Endothelial cell of umbilical vein (primary cell): Measurements from ENCODE around the gene HNRNPLL. TPM values are rescaled to one million over a fixed set of nuclear protein-coding genes. Genes with fewer than 3 reads are reported as not detected.

Source experiments
- BruUV-seq: library from RNA; stranded (reverse); fragments of 400-500 nt; replicated peaks from 2 replicates; lab custom pipeline; 2021; lab: Mats Ljungman, UMichigan
- CTCF ChIA-PET: fragments of 300-600, 350-600 bp; sonication (Branson Sonifier 250); formaldehyde crosslinking; loops from one replicate; lab custom pipeline; 2021; ENCODE audit warnings: antibody characterized with exemption, inconsistent platforms; lab: Charles Lee
- POLR2A ChIA-PET: fragments of 300-600, 350-600 bp; sonication (Branson Sonifier 250); formaldehyde crosslinking; loops from one replicate; lab custom pipeline; 2021; ENCODE audit warnings: antibody characterized with exemption, inconsistent platforms; lab: Charles Lee
- DNase-seq: peaks from one replicate; pipeline ENCODE4 v3.0.0-alpha.2; 2011; ENCODE audit warnings: low read depth, low spot score
- FAIRE-seq: peaks from 2 replicates; lab custom pipeline; 2011; peaks lifted over from hg19 to GRCh38; lab: Jason Lieb, UNC
- H2AFZ ChIP-seq: 2 replicates; pipeline ENCODE4 v1.6.0; 2012; ENCODE audit warnings: low read depth, low read length, control low read depth, inconsistent platforms
- H3K27ac ChIP-seq: 2 replicates; pipeline ENCODE4 v1.5.1; 2011; ENCODE audit warnings: low read depth, mild to moderate bottlenecking, control low read depth, low read length, moderate library complexity; ENCODE audit not compliant: insufficient read depth
- H3K27me3 ChIP-seq, 2 experiments: 2 replicates each; pipeline versions ENCODE4 v1.6.0 to v1.6.1; 2011; ENCODE audit warnings: low read length in 2 of 2, mixed read lengths in 1 of 2; ENCODE audit not compliant: control insufficient read depth in 2 of 2, insufficient read depth in 2 of 2
- H3K36me3 ChIP-seq, 2 experiments: 2 replicates in 1 of 2; 3 replicates in 1 of 2; pipeline ENCODE4 v1.5.1; 2011; ENCODE audit warnings: low read length in 2 of 2, mild to moderate bottlenecking in 1 of 2, moderate library complexity in 1 of 2; ENCODE audit not compliant: control insufficient read depth in 2 of 2, insufficient read depth in 2 of 2; ENCODE audit errors: extremely low read depth in 1 of 2
- H3K4me1 ChIP-seq: 3 replicates; pipeline ENCODE4 v1.5.1; 2011; ENCODE audit warnings: mild to moderate bottlenecking, low read length; ENCODE audit not compliant: control insufficient read depth, insufficient read depth; ENCODE audit errors: extremely low read depth
- H3K4me2 ChIP-seq: 2 replicates; pipeline ENCODE4 v1.6.1; 2011; ENCODE audit warnings: low read length, control low read depth, mixed read lengths; ENCODE audit not compliant: insufficient read depth
- H3K4me3 ChIP-seq, 3 experiments: fragments of 200-600 bp in 1 of 3; sonication (generic), shearing (Covaris generic) in 1 of 3; replicated peaks in 1 of 3; 2 replicates each; pipeline ENCODE4 v1.5.1; 2011 to 2016; ENCODE audit warnings: control low read depth in 3 of 3, low read length in 3 of 3, mild to moderate bottlenecking in 2 of 3, inconsistent platforms in 1 of 3, low read depth in 1 of 3, moderate library complexity in 1 of 3; ENCODE audit not compliant: insufficient read depth in 1 of 3
- H3K79me2 ChIP-seq: 2 replicates; pipeline ENCODE4 v1.6.0; 2012; ENCODE audit warnings: low read length, inconsistent platforms; ENCODE audit not compliant: control insufficient read depth, insufficient read depth
- H3K9ac ChIP-seq: replicated peaks from 2 replicates; pipeline ENCODE3; 2011; ENCODE audit warnings: low read length, control low read depth; ENCODE audit not compliant: insufficient read depth; ENCODE audit errors: extremely low read depth
- H3K9me1 ChIP-seq: replicated peaks from 3 replicates; pipeline ENCODE4 v1.6.0; 2011; ENCODE audit warnings: mild to moderate bottlenecking, low read length; ENCODE audit not compliant: control insufficient read depth, insufficient read depth; ENCODE audit errors: extremely low read depth
- H3K9me3 ChIP-seq: replicated peaks from 2 replicates; pipeline ENCODE4 v1.5.1; 2012; ENCODE audit warnings: low read length, inconsistent platforms; ENCODE audit not compliant: control insufficient read depth, insufficient read depth
- H4K20me1 ChIP-seq: replicated peaks from 2 replicates; pipeline ENCODE3; 2011; ENCODE audit warnings: mild to moderate bottlenecking, low read length; ENCODE audit not compliant: control insufficient read depth, insufficient read depth; ENCODE audit errors: extremely low read depth
- CTCF ChIP-seq, 2 donors: IDR thresholded peaks; 1 replicate in 1 of 2; 2 replicates in 1 of 2; pipeline ENCODE4 v1.5.1; 2011; ENCODE audit warnings: low read length in 2 of 2, mild to moderate bottlenecking in 2 of 2, moderate library complexity in 2 of 2, control low read depth in 1 of 2, inconsistent platforms in 1 of 2, low read depth in 1 of 2; ENCODE audit not compliant: insufficient read depth in 1 of 2; ENCODE audit errors: extremely low read depth in 1 of 2
- EZH2 ChIP-seq: IDR thresholded peaks from 2 replicates; pipeline ENCODE4 v1.6.1; 2012; ENCODE audit warnings: borderline replicate concordance, low read depth, mild to moderate bottlenecking, moderate library complexity, low read length, inconsistent platforms; ENCODE audit not compliant: severe bottlenecking
- FOS ChIP-seq: IDR thresholded peaks from 2 replicates; pipeline ENCODE4 v1.6.1; 2011; ENCODE audit warnings: mild to moderate bottlenecking, low read length, moderate library complexity, borderline replicate concordance; ENCODE audit not compliant: insufficient read depth
- GATA2 ChIP-seq: IDR thresholded peaks from 2 replicates; pipeline ENCODE4 v1.7.0; 2011; ENCODE audit warnings: low read depth, mild to moderate bottlenecking, moderate library complexity, mixed read lengths, low read length; ENCODE audit not compliant: insufficient read length, insufficient read depth
- JUN ChIP-seq: IDR thresholded peaks from 2 replicates; pipeline ENCODE4 v1.6.1; 2011; ENCODE audit warnings: borderline replicate concordance, low read depth; ENCODE audit not compliant: insufficient read length, insufficient read depth
- MAX ChIP-seq: IDR thresholded peaks from 2 replicates; pipeline ENCODE4 v1.6.1; 2011; ENCODE audit not compliant: insufficient read depth, insufficient read length
- MYC ChIP-seq: IDR thresholded peaks from one replicate; pipeline ENCODE4 v1.6.1; 2011; ENCODE audit warnings: mild to moderate bottlenecking, low read depth, low read length
- POLR2A ChIP-seq: IDR thresholded peaks from 2 replicates; pipeline ENCODE4 v1.6.1; 2012; ENCODE audit warnings: low read depth, mild to moderate bottlenecking, control low read depth, low read length
- POLR2AphosphoS5 ChIP-seq: IDR thresholded peaks from 2 replicates; pipeline ENCODE4 v1.6.1; 2012; ENCODE audit warnings: low read depth, mild to moderate bottlenecking, control low read depth, low read length, moderate library complexity; ENCODE audit not compliant: insufficient read depth
- dilution Hi-C: fragments of 300-500 bp; cut with MboI; formaldehyde crosslinking; loops from one replicate; pipeline ENCODE4 v1.15.0; 2019; ENCODE audit warnings: low sequenced_read_pairs; ENCODE audit not compliant: extremely low pct_ligation_motif_present
- intact Hi-C: fragments of 100-400 bp; cut with micrococcal nuclease; formaldehyde crosslinking; loops from one replicate; pipeline ENCODE4 v1.10.0; 2022
- polyA plus RNA-seq, 4 experiments: library from polyadenylated mRNA; depleted of rRNA in 3 of 4; stranded (reverse) in 3 of 4; unstranded in 1 of 4; fragments of >200 nt; gene quantifications; 2 replicates each; pipeline versions ENCODE4 v1.2.1 to v1.2.3, GENCODE V29; 2011 to 2012; ENCODE audit warnings: missing spikeins in 1 of 4
- total RNA-seq: library from RNA; stranded (reverse); gene quantifications from 2 replicates; pipeline ENCODE4 v1.2.3, GENCODE V29; 2021

HNRNPLL gene
- total and polyA plus RNA-seq, 2 donors (not counting 3 experiments of a cell fraction or from before 2014, with no cell fraction given): 19.8 to 56.2 TPM

GRCh38 chr2:38602136-38602731 is 494 bp downstream of the HNRNPLL start:
- H3K9ac ChIP-seq: peak overlapping the region; percentile 81
- H3K9me3 ChIP-seq: no peaks in the 10 kb centered on the region
- TF ChIP-seq EZH2 (no peak), FOS (no peak), POLR2A (no peak), MAX (no peak), MYC (no peak), POLR2AphosphoS5 (no peak), JUN (no peak), CTCF (IDR thresholded peaks at IDR 0.05; ENCODE audit: extremely low read depth in 1 of 2, insufficient read depth in 1 of 2, low read depth in 1 of 2, low read length in 2 of 2) (no peak), GATA2 (no peak)
- no TSS peak for BruUV-seq
- H3K4me2 ChIP-seq: no peak overlapping the region
- H2AFZ ChIP-seq: peak overlapping the region; percentile 73
- H3K36me3 ChIP-seq: no peaks in the 10 kb centered on the region
- H3K27ac ChIP-seq: peak overlapping the region; percentile 62
- intact Hi-C loops (loop anchor here (2.0 kb wide), 5 partner anchors 21 to 225 kb away; partner anchors contain the start of genes ATL2 and SRSF7), dilution Hi-C loops (no loop called here)
- no peaks in the 10 kb centered on the region for H3K27me3 ChIP-seq
- peaks cover 52% of the 10 kb centered on the region for H3K79me2 ChIP-seq
- FAIRE-seq (no peak), DNase-seq (peak; percentile 50)
- H3K9me1 ChIP-seq: peaks cover 2% of the 10 kb centered on the region
- H4K20me1 ChIP-seq: peaks cover 15% of the 10 kb centered on the region
- ChIA-PET CTCF (interaction anchor here (0.8 to 5.9 kb wide), 12 partner anchors 9 to 226 kb away, joined by 3 to 69 read pairs (median 6); partner anchors contain the start of gene GALM), POLR2A (interaction anchor here (0.6 to 6.4 kb wide), 7 partner anchors 20 to 217 kb away, joined by 3 to 64 read pairs (median 3); partner anchors contain the start of genes GALM and SRSF7)
- H3K4me3 ChIP-seq: peak overlapping the region; percentile 95 to 99 (median 98)
- peaks cover 23% of the 10 kb centered on the region for H3K4me1 ChIP-seq
